ENCODE data around the gene SLC43A3. TPM values are rescaled to one million over a fixed set of nuclear protein-coding genes. Genes with fewer than 3 reads are reported as not detected.

SLC43A3 gene
- total and polyA plus RNA-seq, 9 of the 15 experiments (the other 6 are each of a cell fraction or from before 2014, with no cell fraction given) = 63.7 to 281 (median 139) TPM

- ATAC-seq = no peak
- intact Hi-C loops (cut with micrococcal nuclease) = no loop called here
- TF ChIP-seq TCF7 (IDR thresholded peaks at IDR 0.05; ENCODE audit: borderline replicate concordance) (no peak), ELF1 (tag; IDR thresholded peaks at IDR 0.05) (no peak), PREB (CRISPR knock-in tag; IDR thresholded peaks at IDR 0.05) (no peak), ZNF668 (CRISPR knock-in tag; IDR thresholded peaks at IDR 0.05) (no peak), ZNF609 (CRISPR knock-in tag; IDR thresholded peaks at IDR 0.05; ENCODE audit: borderline replicate concordance) (no peak), PHF8 (IDR thresholded peaks at IDR 0.05; ENCODE audit: borderline replicate concordance, low read length) (no peak), ZNF263 (CRISPR knock-in tag; IDR thresholded peaks at IDR 0.05; ENCODE audit: borderline replicate concordance) (no peak), SMC3 (conservative IDR thresholded peaks at IDR 0.05; ENCODE audit: insufficient read depth, low read depth, low read length) (no peak), ELF4 (CRISPR knock-in tag; IDR thresholded peaks at IDR 0.05) (no peak), ZNF175 (CRISPR knock-in tag; IDR thresholded peaks at IDR 0.05; ENCODE audit: low read depth) (no peak), L3MBTL2 (IDR thresholded peaks at IDR 0.05) (no peak), EGR1 (conservative IDR thresholded peaks at IDR 0.05) (no peak), SMARCB1 (IDR thresholded peaks at IDR 0.05; ENCODE audit: insufficient read length, low read depth) (no peak), ZZZ3 (IDR thresholded peaks at IDR 0.05) (no peak), ZBTB33 (CRISPR knock-in tag; IDR thresholded peaks at IDR 0.05) (peak; percentile 93), ZNF354B (CRISPR knock-in tag; IDR thresholded peaks at IDR 0.05) (no peak)
Observed at GRCh38 chr11:57407941-57408475, 18.9 kb downstream of the SLC43A3 start.

More at GRCh38 chr11:57407941-57408475, 18.9 kb downstream of the SLC43A3 start:
- no peaks in the 10 kb centered on the region for H4K20me1 ChIP-seq (replicated peaks; ENCODE audit: control insufficient read depth, insufficient read depth, low read length)
- CTCF ChIA-PET (ENCODE audit: low intra/inter-chr PET ratio) = no interaction called here
- peaks cover 77% of the 10 kb centered on the region for H3K36me3 ChIP-seq (ENCODE audit: control insufficient read depth, insufficient read depth, low read length)
- H3K9me1 ChIP-seq (ENCODE audit: control insufficient read depth, insufficient read depth, low read length) = no peaks in the 10 kb centered on the region
- no TSS peak for BruUV-seq (replicated peaks)
- in situ Hi-C loops (cut with MboI) = no loop called here
- no peaks in the 10 kb centered on the region for H3K27me3 ChIP-seq (ENCODE audit: control insufficient read depth in 2 of 2, insufficient read depth in 2 of 2, low read length in 2 of 2)
- H3K9me3 ChIP-seq (replicated peaks; ENCODE audit: control insufficient read depth, insufficient read depth, low read depth, low read length) = no peaks in the 10 kb centered on the region
- WGBS (ENCODE audit: insufficient coverage, low coverage, missing lambda C conversion rate) = 89% methylated on average over 8 of the region's 8 CpGs
- FAIRE-seq (no peak), DNase-seq (ENCODE audit: extremely low read depth in 1 of 4, low spot score in 3 of 4) (no peak)
- POLR2A ChIA-PET = interaction anchor here (0.7 to 1.6 kb wide), 2 partner anchors 10 to 20 kb away, joined by 3 to 4 read pairs; no protein-coding TSS in a partner anchor
- H3K9ac ChIP-seq (ENCODE audit: insufficient read depth in 1 of 2, low read depth in 2 of 2, low read length in 2 of 2) = no peak overlapping the region
- H3K4me1 ChIP-seq (replicated peaks in 1 of 2; ENCODE audit: control insufficient read depth in 2 of 2, insufficient read depth in 2 of 2, low read length in 2 of 2) = peaks cover 5 to 15% of the 10 kb centered on the region in 2 experiments; a peak in 4 of 5 replicates
- no peak overlapping the region for H3K4me3 ChIP-seq
- H3K4me2 ChIP-seq (ENCODE audit: insufficient read depth, low read length) = no peak overlapping the region
- H3K27ac ChIP-seq (ENCODE audit: extremely low read depth, low read depth, low read length) = no peak overlapping the region
- H2AFZ ChIP-seq (ENCODE audit: low read depth, low read length) = no peak overlapping the region
- H3K79me2 ChIP-seq (ENCODE audit: control insufficient read depth, insufficient read depth, low read length) = peaks cover under 1% of the 10 kb centered on the region; the same call in 2 of the 3 replicates

Measured in K562 (cell line).